NT2/D1 (cell line): ENCODE measurements around the gene CASP14.

Experiments
- SUZ12 ChIP-seq: IDR thresholded peaks from 2 replicates; pipeline ENCODE4 v1.6.1; 2011; ENCODE audit not compliant: insufficient read length, insufficient read depth; ENCODE audit errors: extremely low read depth
- YY1 ChIP-seq: IDR thresholded peaks from 2 replicates; pipeline ENCODE4 v1.6.1; 2011; ENCODE audit not compliant: insufficient read length, insufficient read depth
- ZNF274 ChIP-seq: IDR thresholded peaks from 2 replicates; pipeline ENCODE4 v1.6.1; 2011; ENCODE audit warnings: mild to moderate bottlenecking, low read depth, low read length

DNA sequence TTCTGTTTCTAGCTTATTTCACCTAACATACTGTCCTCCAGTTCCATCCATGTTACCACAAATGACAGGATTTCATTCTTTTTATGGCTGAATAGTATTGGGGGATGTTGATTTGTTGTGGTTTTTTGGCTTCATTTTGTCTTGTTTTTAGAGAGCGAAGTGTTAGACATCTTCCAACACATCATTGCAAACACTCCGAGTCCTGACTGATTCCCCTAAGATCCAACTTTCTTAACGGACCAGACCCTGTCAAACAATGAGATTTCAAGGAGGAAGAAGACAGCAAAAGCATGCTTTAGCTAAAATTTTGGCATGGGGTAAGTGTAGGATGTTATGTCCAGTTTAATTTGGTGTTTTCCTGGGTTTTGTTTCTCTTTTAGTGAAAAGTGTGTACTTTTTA is 3.8 kb upstream of the CASP14 start:
- TF ChIP-seq SUZ12 (no peak), YY1 (no peak), ZNF274 (no peak)
